Activated naive CD4-positive, alpha-beta T cell treated with anti-CD3 and anti-CD28 coated beads, Interleukin-2, amount 50 U/mL, for 72 hours (primary cell): ENCODE measurements around the gene TSPAN9. TPM values are rescaled to one million over a fixed set of nuclear protein-coding genes. Genes with fewer than 3 reads are reported as not detected.
"Not testable (repeated sequence)": the region's sequence is repeated elsewhere in the genome, so short reads cannot be mapped to it uniquely, and the experiment has no call there.

Experiments
- ATAC-seq, 2 donors: fragments of 150-1000 bp; cut with Tn5 transposase; 2 replicates each; pipeline ENCODE4 v1.10.0; 2021; ENCODE audit warnings: mild to moderate bottlenecking in 2 of 2, moderate library complexity in 2 of 2
- DNase-seq, 2 donors: peaks; one replicate each; pipeline ENCODE4 v3.0.0; 2021 to 2022; ENCODE audit warnings: low spot score in 2 of 2
- H3K27ac Mint-ChIP-seq, 2 donors: one replicate each; pipeline ENCODE4 v1.8.0; 2022; ENCODE audit warnings: mild to moderate bottlenecking in 2 of 2, mixed read lengths in 2 of 2
- H3K36me3 Mint-ChIP-seq, 2 donors: one replicate each; pipeline ENCODE4 v1.8.0; 2022; ENCODE audit warnings: mixed read lengths in 2 of 2
- H3K9me3 Mint-ChIP-seq, 2 donors: one replicate each; pipeline ENCODE4 v1.8.0; 2022; ENCODE audit warnings: mixed read lengths in 2 of 2
- total RNA-seq, 2 donors: library from RNA; stranded (reverse); gene quantifications; one replicate each; pipeline ENCODE4 v1.2.3, GENCODE V29; 2022

The TSPAN9 gene
- total RNA-seq, 2 donors from 2014 or later = 0.50 to 0.97 TPM

DNA sequence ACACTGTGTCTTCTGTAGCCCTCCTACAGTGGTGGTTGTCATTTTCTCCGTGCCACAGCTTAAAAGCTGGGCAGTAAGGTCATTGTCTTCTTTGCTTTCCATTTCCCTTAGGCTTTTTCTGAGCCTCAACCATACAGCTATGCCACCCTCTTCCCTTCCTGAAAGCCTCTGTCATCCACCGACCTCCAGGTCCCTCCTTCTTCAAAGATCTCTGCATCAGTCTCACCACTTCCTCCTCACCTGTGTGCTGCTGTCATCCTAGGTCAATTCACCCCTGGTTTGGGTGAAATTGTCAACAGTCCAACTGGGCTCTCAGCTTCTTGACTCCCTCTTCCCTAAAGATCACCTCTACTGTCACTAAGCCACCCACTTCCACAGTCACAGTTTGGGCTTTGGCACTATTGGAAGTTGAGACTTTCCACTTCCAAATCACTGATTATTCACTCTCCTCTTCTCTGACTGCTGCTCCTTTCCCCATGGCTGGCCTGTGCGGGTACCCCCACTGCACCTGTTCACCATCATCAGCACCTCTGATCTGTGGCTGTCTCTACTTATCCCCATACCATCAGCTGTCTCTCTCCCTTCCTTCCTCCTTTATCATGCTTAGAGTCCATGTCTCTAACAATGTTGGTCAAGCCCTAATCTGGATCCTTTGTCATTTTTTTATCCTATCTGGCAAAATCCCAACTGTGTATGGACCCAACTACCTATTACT lies 15.5 kb upstream of the TSPAN9 start:
- Mint-ChIP-seq H3K36me3 (no peaks in the 10 kb centered on the region), H3K27ac (no peak overlapping the region), H3K9me3 (peaks cover 0 to 7% of the 10 kb centered on the region in 2 donors)
- DNase-seq (no peak), ATAC-seq (no peak)

DNA sequence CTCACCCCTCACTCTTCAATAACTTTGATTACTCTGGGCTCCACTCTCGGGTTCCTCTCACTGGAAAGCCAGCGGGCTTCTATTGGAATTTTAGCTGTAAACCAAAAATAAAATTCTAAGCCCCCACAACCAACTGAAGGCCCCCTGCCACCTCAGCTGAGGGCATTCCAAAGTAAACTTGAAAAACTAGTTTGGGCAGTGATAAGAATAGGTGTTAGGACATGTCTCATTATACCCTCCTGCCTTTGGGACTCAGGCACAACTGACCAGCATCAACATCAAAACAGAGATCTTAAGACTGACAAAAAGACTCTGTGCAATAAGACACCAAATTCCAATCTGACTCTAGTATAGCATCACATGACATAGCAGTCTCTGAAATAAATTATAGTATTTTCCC lies 11.9 kb upstream of the TSPAN9 start:
- DNase-seq (no peak), ATAC-seq (no peak)
- Mint-ChIP-seq H3K36me3 (no peaks in the 10 kb centered on the region), H3K9me3 (peaks cover 0 to 7% of the 10 kb centered on the region in 2 donors), H3K27ac (no peak overlapping the region)

DNA sequence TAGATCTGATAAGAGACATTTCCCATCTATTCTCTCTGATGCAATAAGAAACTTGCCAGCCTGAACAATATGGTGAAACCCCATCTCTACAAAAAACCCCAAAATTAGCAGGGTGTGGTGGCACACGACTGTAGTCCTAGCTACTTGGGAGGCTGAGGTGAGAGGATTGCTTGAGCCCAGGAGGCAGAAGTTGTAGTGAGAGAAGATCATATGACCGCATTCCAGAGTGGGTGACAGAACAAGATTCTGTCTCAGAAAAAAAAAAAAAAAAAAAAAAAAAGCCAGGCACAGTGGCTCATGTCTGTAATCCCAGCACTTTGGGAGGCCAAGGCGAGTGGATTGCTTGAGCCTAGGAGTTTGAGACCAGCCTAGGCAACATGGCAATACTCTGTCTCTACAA lies 11.3 kb upstream of the TSPAN9 start:
- not testable (repeated sequence) for ATAC-seq, H3K9me3 Mint-ChIP-seq, H3K36me3 Mint-ChIP-seq, H3K27ac Mint-ChIP-seq, DNase-seq

DNA sequence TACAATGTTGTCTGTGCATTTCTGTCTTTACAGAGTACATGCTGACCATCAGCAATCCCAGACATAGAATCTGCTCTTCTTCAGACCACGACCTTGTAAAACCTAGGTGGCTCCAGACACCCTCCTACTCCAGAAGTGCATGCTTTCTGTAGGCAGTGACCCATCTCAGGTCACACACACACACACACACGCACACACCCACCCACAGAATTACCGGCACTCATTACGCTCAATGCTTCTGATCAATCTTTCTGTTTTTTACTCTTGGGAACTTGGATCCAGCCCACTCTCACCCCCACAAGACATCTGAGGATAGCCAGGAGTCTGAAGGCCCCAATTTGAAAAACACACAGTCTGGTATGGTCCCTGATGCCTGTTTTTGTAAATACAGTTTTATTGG lies 7.5 kb upstream of the TSPAN9 start:
- no peak for ATAC-seq
- no peaks in the 10 kb centered on the region for H3K36me3 Mint-ChIP-seq
- no peak overlapping the region for H3K27ac Mint-ChIP-seq
- DNase-seq = no peak
- no peaks in the 10 kb centered on the region for H3K9me3 Mint-ChIP-seq

DNA sequence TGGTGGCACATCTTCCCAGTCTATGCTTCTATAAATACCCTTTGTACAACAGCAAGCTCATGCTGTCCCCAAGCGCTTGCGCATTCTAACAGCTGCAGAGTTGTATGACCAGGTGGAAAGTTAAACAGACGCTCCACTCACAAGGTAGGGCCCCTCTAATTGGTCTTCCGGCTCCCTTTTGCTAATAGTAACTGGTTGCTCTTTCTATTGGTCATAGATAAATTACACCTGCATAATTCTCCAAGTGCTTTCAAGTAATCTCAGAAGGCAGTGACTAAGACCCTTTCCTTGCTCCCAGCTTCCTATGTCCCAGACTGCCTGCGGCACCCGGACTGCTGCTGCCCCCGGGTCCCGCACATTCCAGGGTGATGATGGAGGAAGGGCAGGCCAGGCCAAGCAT lies 6.1 kb upstream of the TSPAN9 start:
- H3K36me3 Mint-ChIP-seq = no peaks in the 10 kb centered on the region
- ATAC-seq = no peak
- no peak overlapping the region for H3K27ac Mint-ChIP-seq
- no peak for DNase-seq
- no peaks in the 10 kb centered on the region for H3K9me3 Mint-ChIP-seq

DNA sequence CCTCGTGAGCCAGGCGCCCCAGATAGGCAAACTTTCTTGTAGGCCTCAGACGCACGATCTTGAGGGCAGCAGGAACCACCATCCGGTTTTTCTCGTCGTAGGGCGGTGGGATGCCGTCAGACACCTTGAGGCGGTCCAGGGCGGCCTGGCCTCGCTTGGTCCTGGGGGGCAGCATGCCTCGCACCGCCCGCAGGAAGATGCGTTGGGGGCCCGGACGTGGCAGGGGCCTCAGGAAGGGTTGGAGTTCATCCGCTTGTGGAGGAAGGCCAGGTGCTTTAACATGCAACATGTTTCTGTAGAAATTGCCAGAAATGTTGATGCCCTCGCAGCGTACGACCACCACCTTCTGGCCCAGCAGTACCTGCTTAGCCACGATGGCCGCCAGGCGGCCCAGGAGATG lies 5.5 kb upstream of the TSPAN9 start:
- Mint-ChIP-seq H3K27ac (no peak overlapping the region), H3K36me3 (no peaks in the 10 kb centered on the region), H3K9me3 (no peaks in the 10 kb centered on the region)
- DNase-seq (no peak), ATAC-seq (no peak)

DNA sequence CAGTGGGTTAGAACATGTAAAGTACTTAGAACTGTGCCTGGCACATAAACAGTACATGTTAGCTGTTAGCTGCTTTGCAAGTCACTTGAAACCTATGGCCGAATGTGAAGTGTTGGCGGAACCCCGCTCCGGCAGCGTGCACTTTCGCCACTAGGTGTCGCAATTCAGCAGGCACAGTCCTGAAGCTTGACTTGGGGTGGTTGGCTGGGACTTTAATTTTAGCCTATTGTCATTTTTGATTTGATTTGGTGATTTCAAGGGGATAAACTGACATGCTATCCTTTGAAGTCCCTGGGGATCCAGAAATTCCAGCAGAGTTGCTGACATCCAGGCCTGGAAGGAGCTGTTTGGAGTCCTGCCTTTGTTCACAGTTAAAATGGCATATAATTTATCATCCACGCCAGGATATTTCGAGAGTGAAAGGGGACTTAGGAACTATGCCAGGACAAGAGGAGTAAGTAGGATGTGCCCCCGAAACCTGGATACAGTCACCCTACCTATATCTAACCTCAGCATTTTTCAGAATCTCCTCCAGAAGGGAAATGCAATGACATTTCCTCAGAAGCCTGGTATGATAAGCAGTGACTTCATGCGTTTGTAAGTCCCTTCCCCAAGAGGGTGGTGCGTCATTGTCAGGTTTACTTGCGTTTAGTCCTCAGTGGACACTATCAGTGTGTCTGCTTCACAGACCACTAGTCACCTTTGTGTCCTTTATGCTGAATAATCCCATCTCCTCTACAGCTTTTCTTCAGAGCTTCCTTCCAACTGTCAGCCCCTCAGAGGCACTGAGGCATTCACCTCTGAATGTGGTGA lies 3.5 kb upstream of the TSPAN9 start:
- peak; percentile 55 to 58 for ATAC-seq
- Mint-ChIP-seq H3K36me3 (no peaks in the 10 kb centered on the region), H3K9me3 (no peaks in the 10 kb centered on the region), H3K27ac (no peak overlapping the region)
- peak; percentile 75 to 88 for DNase-seq

DNA sequence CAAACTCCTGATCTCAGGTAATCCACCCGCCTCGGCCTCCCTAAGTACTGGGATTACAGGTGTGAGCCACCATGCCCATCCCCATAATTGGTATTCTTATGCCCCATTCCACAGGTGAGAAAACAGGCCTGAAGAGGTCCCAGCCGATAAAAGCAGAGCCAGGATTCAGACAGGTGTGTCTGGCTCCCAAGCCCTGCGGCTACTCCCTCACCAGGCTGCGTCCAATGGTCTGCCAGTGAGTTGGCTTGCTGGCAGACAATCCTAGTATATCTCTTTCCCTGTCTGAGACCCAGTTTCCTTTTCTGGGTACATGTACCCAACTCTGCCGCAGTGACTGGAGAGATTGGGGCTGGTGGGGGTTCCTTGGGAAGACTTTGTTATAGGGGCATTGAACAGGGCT lies 1.9 kb upstream of the TSPAN9 start:
- no peak for ATAC-seq
- Mint-ChIP-seq H3K27ac (no peak overlapping the region), H3K36me3 (no peaks in the 10 kb centered on the region), H3K9me3 (no peaks in the 10 kb centered on the region)
- DNase-seq = no peak

DNA sequence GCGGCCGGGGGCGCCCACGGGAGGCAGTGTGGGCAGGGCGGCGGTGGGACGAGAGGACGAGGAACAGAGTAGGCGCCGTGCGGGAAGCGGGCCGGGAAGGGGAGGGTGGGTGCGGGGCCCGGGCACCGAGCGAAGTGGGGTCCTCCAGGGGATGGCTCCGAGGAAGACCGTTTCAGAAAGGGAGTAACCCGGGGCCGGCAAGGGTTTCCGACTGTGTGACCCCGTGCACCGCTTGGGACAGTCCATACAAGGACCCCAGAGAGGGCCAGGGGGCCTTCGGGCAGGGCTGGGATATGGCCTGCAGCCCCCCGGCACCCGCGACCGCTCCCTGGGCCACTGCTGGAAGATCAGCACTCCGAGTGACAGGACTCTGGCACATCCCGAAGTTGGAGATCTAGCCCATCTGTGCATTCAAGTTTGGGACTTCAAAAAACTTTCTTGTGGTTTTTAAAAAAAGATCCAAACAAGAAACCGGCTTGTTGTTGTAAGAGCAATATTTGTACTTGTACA lies 448 bp downstream of the TSPAN9 start:
- H3K9me3 Mint-ChIP-seq = no peaks in the 10 kb centered on the region
- ATAC-seq (no peak), DNase-seq (no peak)
- no peaks in the 10 kb centered on the region for H3K36me3 Mint-ChIP-seq
- H3K27ac Mint-ChIP-seq = no peak overlapping the region

DNA sequence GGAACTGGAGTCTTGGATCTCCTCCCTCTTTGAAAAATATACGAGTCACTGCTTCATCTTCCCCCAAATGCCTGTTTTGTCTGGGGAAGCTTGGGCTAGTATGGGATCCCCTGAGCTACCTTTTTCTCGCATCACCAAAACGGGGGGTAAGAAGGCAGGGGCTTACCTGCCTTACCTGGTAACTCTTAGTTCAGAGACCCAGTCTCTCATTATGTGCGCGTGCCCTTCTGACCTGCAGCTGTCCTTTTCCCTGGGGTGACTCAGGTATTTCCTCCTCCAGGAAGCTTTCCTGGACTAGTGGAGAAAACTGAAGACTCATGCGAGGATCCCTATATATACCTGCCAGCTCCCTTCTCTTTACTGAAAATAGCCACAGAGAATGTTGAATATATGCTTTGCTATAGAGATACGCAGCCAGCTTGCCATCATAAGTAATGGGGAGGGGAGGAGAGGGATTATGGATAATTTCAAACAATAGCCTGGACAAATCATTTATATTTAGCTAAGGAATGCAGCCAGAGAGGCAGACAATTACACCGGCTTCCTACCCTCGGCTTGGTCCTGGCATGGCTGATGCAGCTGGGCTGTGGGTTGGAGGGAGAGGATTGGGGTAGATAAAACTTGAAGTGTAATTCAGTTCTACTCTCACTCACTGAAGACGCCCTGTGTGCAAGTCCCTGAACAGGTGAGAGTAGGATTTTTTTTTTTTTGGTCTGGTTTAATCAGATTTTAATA lies 1.1 kb downstream of the TSPAN9 start:
- no peaks in the 10 kb centered on the region for H3K9me3 Mint-ChIP-seq
- no peaks in the 10 kb centered on the region for H3K36me3 Mint-ChIP-seq
- no peak overlapping the region for H3K27ac Mint-ChIP-seq
- ATAC-seq (no peak), DNase-seq (no peak)

DNA sequence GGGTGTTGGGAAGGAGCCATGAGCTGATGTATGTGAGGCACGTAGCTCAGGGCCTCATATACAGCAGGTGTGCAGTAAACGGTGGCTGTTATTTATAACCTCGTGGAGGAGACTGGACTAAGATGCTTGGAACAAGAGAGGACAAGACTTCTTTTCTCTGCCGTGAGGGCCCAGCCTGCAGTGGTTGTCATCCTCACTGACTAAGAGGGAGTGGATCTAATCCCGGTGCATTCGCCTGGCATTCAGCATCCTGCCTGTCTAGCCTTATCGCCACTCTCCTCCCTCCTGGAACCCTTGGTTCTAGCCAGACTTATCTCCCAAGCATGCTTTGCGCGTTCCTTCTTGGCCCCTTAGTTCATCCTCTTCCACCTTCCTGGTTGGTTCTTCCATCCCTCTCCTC lies 3.9 kb downstream of the TSPAN9 start:
- DNase-seq (no peak), ATAC-seq (no peak)
- Mint-ChIP-seq H3K36me3 (no peaks in the 10 kb centered on the region), H3K9me3 (no peaks in the 10 kb centered on the region), H3K27ac (no peak overlapping the region)

DNA sequence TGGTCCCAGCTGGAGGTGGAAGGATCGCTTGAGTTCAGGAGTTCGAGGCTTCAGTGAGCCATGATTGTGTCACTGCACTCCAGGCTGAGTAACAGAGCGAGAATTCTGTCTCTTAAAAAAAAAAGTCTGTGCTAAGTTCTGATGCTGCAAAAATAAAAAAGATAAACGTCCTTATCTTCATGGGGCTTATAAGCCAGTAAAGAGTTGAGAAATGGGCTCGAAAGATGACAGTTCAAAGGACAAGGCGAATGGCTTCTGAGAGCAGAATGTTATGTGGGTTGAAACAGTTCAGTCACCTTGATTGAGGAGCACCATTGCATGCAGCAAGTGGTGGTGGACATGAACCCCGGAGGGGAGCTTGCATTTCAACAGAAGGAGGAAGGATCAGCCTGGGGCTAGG lies 4.7 kb downstream of the TSPAN9 start:
- H3K36me3 Mint-ChIP-seq = no peaks in the 10 kb centered on the region
- ATAC-seq (no peak), DNase-seq (no peak)
- no peak overlapping the region for H3K27ac Mint-ChIP-seq
- no peaks in the 10 kb centered on the region for H3K9me3 Mint-ChIP-seq

DNA sequence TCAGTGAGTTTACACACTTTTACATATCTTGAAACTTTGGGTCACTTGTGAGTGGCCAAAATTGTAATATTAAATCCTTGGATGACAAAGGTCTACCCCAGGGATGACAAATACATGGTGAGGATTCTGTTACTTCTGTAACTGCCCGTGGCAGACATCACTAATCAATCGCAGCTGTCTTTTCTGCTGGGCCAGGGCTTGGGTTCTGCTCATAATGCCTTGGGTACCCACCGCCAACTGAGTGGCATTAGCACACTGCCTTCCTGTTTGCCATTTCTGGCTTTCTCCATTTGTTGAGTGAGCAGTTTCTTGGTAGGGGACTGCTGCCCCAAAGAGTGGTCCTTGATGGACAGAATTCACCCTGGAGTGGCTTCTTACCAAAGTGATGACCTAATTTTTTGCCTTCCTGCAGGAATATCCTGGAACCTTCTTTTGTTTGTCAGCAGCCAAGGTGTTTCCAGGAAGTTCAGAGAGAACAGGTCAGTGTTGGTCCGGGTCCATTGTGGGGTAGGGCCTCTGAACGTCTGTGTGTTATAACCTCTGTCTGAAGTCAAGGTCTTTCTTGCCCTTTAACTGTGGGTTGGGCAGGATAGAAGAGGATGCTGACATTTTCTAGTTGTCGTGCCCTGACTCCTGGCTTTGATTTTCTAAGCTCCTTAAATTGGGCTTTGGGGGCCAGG lies 6.2 kb downstream of the TSPAN9 start:
- no peaks in the 10 kb centered on the region for H3K36me3 Mint-ChIP-seq

DNA sequence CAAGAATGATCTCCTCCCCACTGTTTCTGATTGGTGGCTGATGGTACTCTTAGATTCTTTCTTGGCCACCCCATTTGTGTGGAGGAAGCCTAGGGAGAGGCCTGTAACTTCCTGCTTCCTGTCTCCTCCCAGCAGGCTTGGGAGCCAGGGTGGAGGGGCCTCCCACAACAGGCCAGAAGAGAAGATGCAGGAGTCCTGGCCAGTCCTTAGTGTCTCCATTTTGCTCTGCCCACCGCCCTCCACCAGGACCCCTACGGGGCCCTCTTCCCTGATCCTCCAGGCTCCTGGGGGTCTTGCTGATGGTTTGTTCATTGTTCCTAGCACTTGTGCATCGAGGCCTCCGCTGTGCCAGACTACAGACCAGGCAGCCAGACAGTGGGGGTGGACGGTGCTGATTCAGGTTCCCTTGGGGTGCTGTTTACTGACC lies 6.8 kb downstream of the TSPAN9 start:
- Mint-ChIP-seq H3K9me3 (no peaks in the 10 kb centered on the region), H3K36me3 (no peaks in the 10 kb centered on the region)
- no peak for ATAC-seq

More for the DNA sequence above, 6.2 kb downstream of the TSPAN9 start:
- Mint-ChIP-seq H3K9me3 (no peaks in the 10 kb centered on the region), H3K27ac (no peak overlapping the region)
- no peak for ATAC-seq
- DNase-seq = no peak

DNA sequence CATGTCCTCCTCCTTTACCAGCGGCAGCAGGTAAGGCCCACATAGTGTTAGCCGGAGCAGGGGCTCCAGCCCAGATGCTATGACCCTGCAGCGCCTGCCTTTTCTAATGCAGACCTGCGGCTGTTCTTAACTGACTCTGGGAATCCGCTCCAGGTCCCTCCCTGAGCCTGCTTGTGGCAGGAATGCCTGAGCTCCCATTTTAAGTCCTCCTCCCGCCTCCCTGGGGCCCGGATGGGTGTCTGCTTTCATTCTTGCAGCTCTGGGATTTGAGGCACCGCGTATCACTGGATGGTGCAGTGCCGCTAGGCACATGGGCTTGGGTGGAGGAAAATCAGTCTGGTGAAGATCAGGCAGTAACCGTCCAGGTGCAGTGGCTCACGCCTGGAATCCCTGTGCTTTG lies 7.6 kb downstream of the TSPAN9 start:
- Mint-ChIP-seq H3K36me3 (no peaks in the 10 kb centered on the region), H3K9me3 (no peaks in the 10 kb centered on the region), H3K27ac (no peak overlapping the region)
- ATAC-seq (no peak), DNase-seq (no peak)

More for the DNA sequence above, 6.8 kb downstream of the TSPAN9 start:
- no peak for DNase-seq
- H3K27ac Mint-ChIP-seq = no peak overlapping the region

DNA sequence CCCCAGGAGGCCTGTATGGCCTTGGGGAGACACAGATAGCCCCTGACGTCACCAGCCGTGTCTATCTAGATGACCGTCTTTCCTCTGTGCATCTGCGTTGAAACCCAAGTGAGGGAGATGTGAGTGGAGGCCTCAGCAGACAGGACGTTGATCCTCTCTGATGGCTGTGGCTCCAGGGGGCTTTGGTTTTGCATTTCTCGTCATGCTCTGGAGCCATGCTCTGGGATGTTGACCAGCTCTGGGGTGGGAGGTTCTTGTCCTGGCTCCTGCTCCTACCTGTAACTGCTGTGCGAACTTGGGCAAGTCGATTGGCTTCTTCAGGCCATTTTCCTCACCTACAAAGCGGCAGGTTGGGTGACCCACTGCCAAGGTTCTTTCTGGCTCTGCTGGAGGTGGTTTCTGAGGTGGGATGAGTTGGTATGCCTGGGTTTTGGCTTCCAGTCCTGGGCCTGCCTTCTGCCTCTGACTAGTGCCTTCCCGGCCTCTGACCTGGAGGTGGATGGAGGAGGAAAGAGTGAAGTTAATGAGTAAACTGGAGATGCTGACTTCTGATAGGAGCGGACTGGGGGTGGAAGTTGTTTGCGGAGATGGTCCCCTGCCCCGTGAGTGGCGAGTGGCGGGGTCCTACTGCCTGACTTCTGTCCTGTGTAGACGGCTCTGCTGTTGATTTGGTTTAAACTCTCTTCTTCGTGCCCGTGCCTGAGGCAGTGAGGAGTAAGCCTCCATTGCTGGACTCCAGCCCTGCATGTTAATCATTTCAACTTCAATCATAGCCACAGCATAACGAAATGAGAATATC lies 8.4 kb downstream of the TSPAN9 start:
- ATAC-seq = no peak
- no peak overlapping the region for H3K27ac Mint-ChIP-seq
- DNase-seq = no peak

More for the DNA sequence above, 8.4 kb downstream of the TSPAN9 start:
- Mint-ChIP-seq H3K36me3 (no peaks in the 10 kb centered on the region), H3K9me3 (no peaks in the 10 kb centered on the region)
